Heart right ventricle (tissue), 16 donors: ENCODE data around the gene NUMBL. TPM values are rescaled to one million over a fixed set of nuclear protein-coding genes. Genes with fewer than 3 reads are reported as not detected.

Experiments
- ATAC-seq, 8 donors: fragments of 200-7000 bp; cut with Tn5 transposase; one replicate each; pipeline ENCODE4 v1.9.1; 2020; ENCODE audit warnings: mild to moderate bottlenecking in 8 of 8, moderate library complexity in 8 of 8, moderate number of reproducible peaks in 1 of 8
- DNase-seq, 2 donors: peaks; one replicate each; pipeline ENCODE4 v3.0.0-alpha.2; 2020
- H3K27ac ChIP-seq, 10 donors: fragments of 200-600 bp; sonication (generic) in 2 of 10; one replicate each; pipeline versions ENCODE4 v1.5.0 to v1.8.0; 2020 to 2022; ENCODE audit warnings: mild to moderate bottlenecking in 3 of 10
- H3K27me3 ChIP-seq, 7 donors: fragments of 200-600 bp; one replicate each; pipeline ENCODE4 v1.8.0; 2021 to 2022; ENCODE audit warnings: mild to moderate bottlenecking in 2 of 7
- H3K36me3 ChIP-seq, 9 donors: fragments of 200-600 bp; sonication (generic) in 1 of 9; one replicate each; pipeline versions ENCODE4 v1.5.0 to v1.8.0; 2020 to 2022; ENCODE audit warnings: mild to moderate bottlenecking in 2 of 9
- H3K4me1 ChIP-seq, 9 donors: fragments of 200-600 bp; sonication (generic) in 1 of 9; one replicate each; pipeline versions ENCODE4 v1.5.0 to v1.8.0; 2020 to 2022; ENCODE audit warnings: mild to moderate bottlenecking in 4 of 9
- H3K4me3 ChIP-seq, 10 donors: fragments of 200-600 bp; sonication (generic) in 2 of 10; one replicate each; pipeline versions ENCODE4 v1.5.0 to v1.8.0; 2020 to 2022; ENCODE audit warnings: mild to moderate bottlenecking in 7 of 10, moderate library complexity in 2 of 10
- H3K9me3 ChIP-seq, 11 donors: fragments of 200-600 bp in 10 of 11; sonication (generic) in 2 of 11; one replicate each; pipeline versions ENCODE4 v1.5.0 to v1.8.0; 2013 to 2022; ENCODE audit warnings: mild to moderate bottlenecking in 2 of 11, control low read depth in 1 of 11, moderate library complexity in 1 of 11
- CTCF ChIP-seq, 9 donors: fragments of 200-600 bp; sonication (generic) in 2 of 9; IDR thresholded peaks; one replicate each; pipeline versions ENCODE4 v1.5.0 to v1.8.0; 2021 to 2022; ENCODE audit warnings: antibody characterized with exemption in 9 of 9, mild to moderate bottlenecking in 5 of 9, moderate library complexity in 1 of 9
- WGBS, 2 donors: extraction: QIAGEN DNeasy Blood & Tissue Kit; methylation state at CpG; one replicate each; pipeline ENCODE4 v1.1.7; 2013; ENCODE audit warnings: inconsistent platforms in 1 of 2; 5-methylcytosine and 5-hydroxymethylcytosine counted together
- intact Hi-C, 10 donors: fragments of 100-400 bp; cut with DNase I; formaldehyde crosslinking; loops; one replicate each; pipeline versions ENCODE4 v1.11.1 to v1.14.2; 2022
- polyA plus RNA-seq, 2 donors: library from polyadenylated mRNA; stranded (reverse); fragments of 200-250 nt; gene quantifications; one replicate each; pipeline ENCODE4 v1.2.3, GENCODE V29; 2013
- total RNA-seq, 10 donors: library from RNA; stranded (reverse); fragmentation: NEBNext Ultra II Directional in 3 of 10; extraction: Animal tissue kit (Norgen Biotek cat#: 25700) in 3 of 10; gene quantifications; one replicate each; pipeline versions ENCODE4 v1.2.1 to v1.2.4, GENCODE V29; 2021 to 2023
- donor health status: Arrhythmogenic right ventricular cardiomyopathy.
- donor health status: ischemic (EF 13 %, LVEDD 7.1; RV severe dilation, severe dysfunction).
- donor health status: healthy with polysubstance abuse.
- donor health status: DM: no; HTN: yes; CAD: no.
- donor health status: DM: no; HTN: no; CAD: no.
- donor health status: ischemic (EF 25% LVEDD 6.9; RV normal size, moderate dysfunction).
- donor health status: ischemic (EF 25% LVEDD 5.7; RV mildly dilated, moderate dysfunction).
- donor health status: healthy.
- donor health status: DM: yes; HTN: yes; CAD: no.
- donor health status: Ischemic cardiomyopathy.
- donor health status: ischemic (EF 35%, LVEDD 5.7; RV mildly dilated, moderate dysfunction).
- donor health status: nonischemic (EF 11% LVEDD 7.7; RV severe dilation, severe dysfunction).
- donor health status: DM: yes; HTN: yes; CAD: no.
- donor health status: PGD.
- donor health status: ischemic (EF 29% LVEDD 5.4; RV normal size, mild dysfunction).
- donor health status: nonischemic (EF 23%, LVEDD 6.1; RV moderate dilation, normal function).

NUMBL gene
- total and polyA plus RNA-seq, 12 donors: 7.1 to 15.3 (median 10.7) TPM

DNA sequence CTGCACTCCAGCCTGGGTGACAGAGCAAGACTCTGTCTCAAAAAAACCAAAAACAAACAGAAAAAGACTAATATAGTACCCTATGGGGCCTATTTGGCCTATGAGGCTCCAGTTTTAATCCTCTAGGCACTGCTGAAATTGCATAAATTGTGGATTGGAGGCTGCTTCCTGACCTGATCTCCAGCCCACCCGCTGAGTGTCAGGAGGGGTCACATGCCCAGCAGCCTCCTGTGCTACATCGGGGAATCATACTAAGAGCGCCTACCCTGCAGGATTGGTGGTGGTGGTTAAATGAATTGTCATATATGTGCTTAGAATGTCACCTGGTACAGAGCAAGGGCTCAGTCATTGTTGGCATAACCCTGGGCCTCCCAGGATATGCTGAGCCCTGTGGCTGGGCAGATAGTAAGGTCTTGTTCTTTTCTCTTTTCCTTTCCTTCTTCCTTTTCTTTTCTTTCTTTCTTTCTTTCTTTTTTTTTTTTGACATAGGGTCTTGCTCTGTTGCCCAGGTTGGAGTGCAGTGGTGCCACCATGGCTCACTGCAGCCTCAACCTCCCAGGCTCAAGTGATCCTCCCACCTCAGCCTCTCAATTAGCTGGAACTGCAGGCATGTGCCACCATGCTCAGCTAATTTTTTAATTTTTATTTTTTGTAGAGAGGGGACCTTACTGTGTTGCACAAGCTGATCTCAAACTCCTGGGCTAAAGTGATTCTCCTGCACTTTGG, 58.0 kb downstream of the NUMBL start:
- peaks cover 0 to 19% (median 7%) of the 10 kb centered on the region in 9 donors for H3K4me1 ChIP-seq
- DNase-seq (no peak), ATAC-seq (no peak)
- intact Hi-C loops: loop anchor here in 7 of 10 donors (5.0 to 10.0 kb wide), 8 partner anchors 88 to 328 kb away; partner anchors contain the start of genes BLVRB (in 1 of the 7) and SPTBN4 (in 1 of the 7)
- 78 to 83% methylated on average over 3 of the region's 3 CpGs for WGBS, 2 donors
- H3K27ac ChIP-seq: no peak overlapping the region
- H3K9me3 ChIP-seq: no peaks in the 10 kb centered on the region
- no peak overlapping the region for H3K4me3 ChIP-seq
- H3K27me3 ChIP-seq: no peaks in the 10 kb centered on the region
- H3K36me3 ChIP-seq: peaks cover 0 to 31% (median 7%) of the 10 kb centered on the region in 9 donors
- TF ChIP-seq CTCF (IDR thresholded peaks at IDR 0.05): no peak

DNA sequence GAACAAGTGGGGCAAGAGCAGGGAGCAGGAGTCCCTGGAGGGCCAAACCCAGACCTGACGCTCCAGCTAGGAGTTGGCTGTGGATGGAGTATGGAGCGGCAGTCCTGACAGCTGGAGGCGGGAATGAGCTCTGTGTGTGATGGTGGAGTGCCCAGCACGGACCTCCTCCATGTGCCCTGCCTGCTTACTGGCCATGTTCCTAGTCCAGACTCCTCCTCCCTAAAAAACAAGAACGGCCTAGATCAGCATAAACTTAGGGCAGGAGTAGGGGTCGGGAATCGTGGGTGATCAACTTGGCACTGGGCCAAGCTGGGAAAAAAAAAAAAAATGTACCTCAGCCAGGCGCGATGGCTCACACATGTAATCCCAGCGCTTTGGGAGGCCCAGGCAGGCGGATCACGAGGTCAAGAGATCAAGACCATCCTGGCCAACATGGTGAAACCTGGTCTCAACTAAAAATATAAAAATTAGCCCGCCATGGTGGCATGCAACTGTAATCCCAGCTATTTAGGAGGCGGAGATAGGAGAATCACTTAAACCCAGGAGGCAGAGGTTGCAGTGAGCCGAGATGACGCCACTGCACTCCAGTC, 59.8 kb downstream of the NUMBL start:
- H3K27ac ChIP-seq: peak overlapping the region in 4 of 10 donors; percentile 13 to 57 (median 40)

GRCh38 chr19:40629346-40629745, 61.1 kb downstream of the NUMBL start:
- peaks cover 0 to 62% (median 20%) of the 10 kb centered on the region in 9 donors for H3K36me3 ChIP-seq
- no peak for DNase-seq
- no peaks in the 10 kb centered on the region for H3K27me3 ChIP-seq
- H3K27ac ChIP-seq: no peak overlapping the region
- peaks cover 0 to 18% (median 6%) of the 10 kb centered on the region in 9 donors for H3K4me1 ChIP-seq
- WGBS, 2 donors: 95 to 96% methylated on average over 38 to 42 of the region's 42 CpGs
- no peak for ATAC-seq
- intact Hi-C loops: no loop called here
- H3K4me3 ChIP-seq: no peak overlapping the region
- H3K9me3 ChIP-seq: no peaks in the 10 kb centered on the region
- no peak for TF ChIP-seq CTCF (IDR thresholded peaks at IDR 0.05)

More for the DNA sequence above, 59.8 kb downstream of the NUMBL start:
- no peak for DNase-seq
- intact Hi-C loops: loop anchor here in 7 of 10 donors (2.0 to 10.0 kb wide), 9 partner anchors 26 to 326 kb away; partner anchors contain the start of genes BLVRB (in 1 of the 7) and SPTBN4 (in 1 of the 7)
- peaks cover 0 to 49% (median 16%) of the 10 kb centered on the region in 9 donors for H3K36me3 ChIP-seq
- no peaks in the 10 kb centered on the region for H3K9me3 ChIP-seq
- peaks cover 0 to 19% (median 7%) of the 10 kb centered on the region in 9 donors for H3K4me1 ChIP-seq
- 64 to 68% methylated on average over 16 of the region's 16 CpGs for WGBS, 2 donors
- TF ChIP-seq CTCF (IDR thresholded peaks at IDR 0.05): no peak
- no peaks in the 10 kb centered on the region for H3K27me3 ChIP-seq
- ATAC-seq: peak in 5 of 8 donors; percentile 2 to 21 (median 8)
- no peak overlapping the region for H3K4me3 ChIP-seq

DNA sequence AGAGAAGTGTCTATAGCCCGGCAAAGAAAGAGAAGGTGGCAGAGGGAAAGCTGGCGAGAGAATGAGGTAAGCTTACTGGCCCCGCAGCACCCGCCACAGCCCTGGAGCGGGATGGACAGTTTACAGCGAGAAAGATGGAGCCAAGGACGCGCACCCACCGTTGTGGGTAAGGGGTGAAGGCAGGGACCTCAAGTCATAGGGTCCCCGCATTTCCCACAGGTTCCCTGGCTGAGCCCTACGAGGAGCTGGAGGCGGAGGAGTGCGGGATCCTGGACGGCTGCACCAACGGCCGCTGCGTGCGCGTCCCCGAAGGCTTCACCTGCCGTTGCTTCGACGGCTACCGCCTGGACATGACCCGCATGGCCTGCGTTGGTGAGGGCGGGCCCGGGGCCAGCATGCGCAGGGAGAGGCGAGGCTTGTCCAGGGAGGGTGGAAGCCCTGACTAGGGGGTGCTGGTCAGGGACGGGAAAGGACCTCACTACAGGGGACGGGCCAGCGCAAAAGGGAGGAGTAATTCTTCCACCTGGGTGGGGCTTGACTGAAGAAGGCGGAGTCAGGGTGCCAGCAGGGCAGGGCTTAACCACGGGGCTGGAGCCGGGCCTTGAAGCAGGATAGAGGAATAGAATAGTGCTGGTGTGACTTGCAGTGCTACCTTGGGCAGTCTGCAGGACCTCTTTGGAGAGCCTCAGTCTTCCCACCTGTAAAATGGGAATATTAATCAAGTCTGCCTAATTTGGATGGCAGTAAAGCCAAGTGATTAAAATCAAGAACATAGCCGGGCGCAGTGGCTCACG, 62.8 kb downstream of the NUMBL start:
- ATAC-seq (peak in 1 of 8 donors; percentile 36), DNase-seq (no peak)
- Histone ChIP-seq H3K36me3 (peaks cover 0 to 78% (median 29%) of the 10 kb centered on the region in 9 donors), H3K4me3 (no peak overlapping the region), H3K4me1 (peaks cover 0 to 11% (median 0%) of the 10 kb centered on the region in 9 donors), H3K27me3 (no peaks in the 10 kb centered on the region), H3K9me3 (no peaks in the 10 kb centered on the region), H3K27ac (no peak overlapping the region)
- TF ChIP-seq CTCF (IDR thresholded peaks at IDR 0.05): no peak
- WGBS, 2 donors: 91 to 93% methylated on average over 39 of the region's 39 CpGs
- intact Hi-C loops: no loop called here
